Measurements from ENCODE around the gene DOK1. TPM values are rescaled to one million over a fixed set of nuclear protein-coding genes. Genes with fewer than 3 reads are reported as not detected.

DOK1 gene
- total RNA-seq, 1 donor from 2014 or later, result 27.8 TPM

GRCh38 chr2:74602586-74603281 is 48.2 kb downstream of the DOK1 start:
- Mint-ChIP-seq H3K4me3 (ENCODE audit: unreplicated experiment) (no peak overlapping the region), H3K9me3 (ENCODE audit: unreplicated experiment) (no peaks in the 10 kb centered on the region), H3K36me3 (ENCODE audit: low read depth, unreplicated experiment) (no peaks in the 10 kb centered on the region), H3K27ac (ENCODE audit: unreplicated experiment) (no peak overlapping the region), H3K4me1 (ENCODE audit: unreplicated experiment) (no peaks in the 10 kb centered on the region), H3K27me3 (ENCODE audit: unreplicated experiment) (no peaks in the 10 kb centered on the region)
- no peak for DNase-seq (ENCODE audit: low spot score)
- TF ChIP-seq CTCF (IDR thresholded peaks at IDR 0.05; ENCODE audit: unreplicated experiment), result no peak

GRCh38 chr2:74603282-74604000 is 48.9 kb downstream of the DOK1 start:
- Mint-ChIP-seq H3K27me3 (ENCODE audit: unreplicated experiment) (no peaks in the 10 kb centered on the region), H3K4me1 (ENCODE audit: unreplicated experiment) (no peaks in the 10 kb centered on the region), H3K4me3 (ENCODE audit: unreplicated experiment) (no peak overlapping the region), H3K9me3 (ENCODE audit: unreplicated experiment) (no peaks in the 10 kb centered on the region), H3K27ac (ENCODE audit: unreplicated experiment) (no peak overlapping the region), H3K36me3 (ENCODE audit: low read depth, unreplicated experiment) (no peaks in the 10 kb centered on the region)
- DNase-seq (ENCODE audit: low spot score), result no peak
- no peak for TF ChIP-seq CTCF (IDR thresholded peaks at IDR 0.05; ENCODE audit: unreplicated experiment)

- no peak overlapping the region for H3K4me3 Mint-ChIP-seq (ENCODE audit: unreplicated experiment)
- TF ChIP-seq CTCF (IDR thresholded peaks at IDR 0.05; ENCODE audit: unreplicated experiment), result no peak
- H3K36me3 Mint-ChIP-seq (ENCODE audit: low read depth, unreplicated experiment), result no peaks in the 10 kb centered on the region
- no peak for DNase-seq (ENCODE audit: low spot score)
- H3K4me1 Mint-ChIP-seq (ENCODE audit: unreplicated experiment), result no peaks in the 10 kb centered on the region
- peaks cover 2% of the 10 kb centered on the region for H3K27me3 Mint-ChIP-seq (ENCODE audit: unreplicated experiment)
- no peak overlapping the region for H3K27ac Mint-ChIP-seq (ENCODE audit: unreplicated experiment)
- no peaks in the 10 kb centered on the region for H3K9me3 Mint-ChIP-seq (ENCODE audit: unreplicated experiment)
Observed at GRCh38 chr2:74606927-74607326, 52.4 kb downstream of the DOK1 start.

Other genes starting within 250 kb of the DOK1 start
- gene SLC4A5, start 211.3 kb upstream of the DOK1 start, total RNA-seq (ENCODE audit: unreplicated experiment), result 4.2 TPM
- 244 TPM for gene DCTN1, start 174.4 kb upstream of the DOK1 start, total RNA-seq (ENCODE audit: unreplicated experiment)
- gene C2orf81, start 133.1 kb upstream of the DOK1 start, total RNA-seq (ENCODE audit: unreplicated experiment), result 5.0 TPM
- gene WDR54, start 133.0 kb upstream of the DOK1 start, total RNA-seq (ENCODE audit: unreplicated experiment), result 34.1 TPM
- 65.4 TPM for gene RTKN, start 112.8 kb upstream of the DOK1 start, total RNA-seq (ENCODE audit: unreplicated experiment)
- 22.1 TPM for gene INO80B, start 99.6 kb upstream of the DOK1 start, total RNA-seq (ENCODE audit: unreplicated experiment)
- 76.8 TPM for gene WBP1, start 96.3 kb upstream of the DOK1 start, total RNA-seq (ENCODE audit: unreplicated experiment)
- gene MOGS, start 89.3 kb upstream of the DOK1 start, total RNA-seq (ENCODE audit: unreplicated experiment), result 52.4 TPM
- 59.0 TPM for gene MRPL53, start 82.0 kb upstream of the DOK1 start, total RNA-seq (ENCODE audit: unreplicated experiment)
- 20.7 TPM for gene CCDC142, start 71.7 kb upstream of the DOK1 start, total RNA-seq (ENCODE audit: unreplicated experiment)
- 16.8 TPM for gene TTC31, start 71.6 kb upstream of the DOK1 start, total RNA-seq (ENCODE audit: unreplicated experiment)
- gene LBX2, start 55.1 kb upstream of the DOK1 start, total RNA-seq (ENCODE audit: unreplicated experiment), result not detected
- gene PCGF1, start 47.0 kb upstream of the DOK1 start, total RNA-seq (ENCODE audit: unreplicated experiment), result 13.5 TPM
- gene TLX2, start 40.3 kb upstream of the DOK1 start, total RNA-seq (ENCODE audit: unreplicated experiment), result not detected
- 3.5 TPM for gene DQX1, start 28.5 kb upstream of the DOK1 start, total RNA-seq (ENCODE audit: unreplicated experiment)
- gene AUP1, start 25.0 kb upstream of the DOK1 start, total RNA-seq (ENCODE audit: unreplicated experiment), result 117 TPM
- 44.3 TPM for gene HTRA2, start 24.8 kb upstream of the DOK1 start, total RNA-seq (ENCODE audit: unreplicated experiment)
- 10.0 TPM for gene LOXL3, start 778 bp upstream of the DOK1 start, total RNA-seq (ENCODE audit: unreplicated experiment)
- 0.74 TPM for gene M1AP, start 93.6 kb downstream of the DOK1 start, total RNA-seq (ENCODE audit: unreplicated experiment)
- gene SEMA4F, start 99.5 kb downstream of the DOK1 start, total RNA-seq (ENCODE audit: unreplicated experiment), result 9.4 TPM

Measured in endothelial cell (in vitro differentiated cells).